Cerebellar nuclear complex (tissue), 1 donor: Measurements from ENCODE around the gene TBC1D22A.

Source experiments
- DNase-seq, 2 experiments: peaks; one replicate each; lab custom pipeline; 2025; lab: John Stamatoyannopoulos, UW

Gene TBC1D22A

DNA sequence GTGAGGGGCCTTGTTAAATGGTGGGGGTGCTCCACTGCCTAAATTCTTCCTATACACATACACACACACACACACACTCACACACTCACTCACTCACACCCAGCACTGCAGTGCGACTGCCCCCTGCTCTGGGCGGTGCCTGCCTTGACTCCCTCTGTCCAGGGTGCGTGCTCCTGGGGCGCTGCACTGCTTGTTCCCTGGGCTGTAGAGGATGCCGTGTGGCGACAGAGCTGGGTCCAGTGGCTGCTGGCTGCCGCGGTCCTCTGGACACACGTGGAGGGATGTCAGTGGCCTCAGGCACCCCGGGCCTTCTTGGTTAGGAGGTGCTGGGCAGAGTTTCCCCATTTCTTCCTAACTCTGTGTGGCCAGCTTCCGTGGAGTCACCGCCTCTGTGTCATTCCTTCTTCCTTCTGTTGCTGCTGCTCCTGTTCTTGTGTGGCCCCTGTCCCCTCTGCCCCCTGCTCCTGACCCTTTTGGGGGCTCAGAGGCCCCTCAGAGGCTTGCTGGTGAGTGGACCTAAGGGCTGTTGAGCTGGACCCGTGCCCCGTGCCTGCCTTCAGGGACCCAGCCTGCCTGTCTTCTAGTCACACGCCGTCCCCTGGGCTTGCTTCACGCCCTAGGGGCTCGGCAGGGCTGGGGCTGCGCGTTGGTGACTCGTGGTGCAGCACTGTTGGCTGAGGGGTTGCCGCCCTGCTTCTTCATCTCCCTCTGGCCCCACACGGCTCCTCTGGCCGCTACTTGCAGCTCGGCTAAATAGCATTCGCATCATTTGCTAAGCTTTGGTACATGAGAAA, 147.0 kb downstream of the TBC1D22A start:
- DNase-seq: no peak

DNA sequence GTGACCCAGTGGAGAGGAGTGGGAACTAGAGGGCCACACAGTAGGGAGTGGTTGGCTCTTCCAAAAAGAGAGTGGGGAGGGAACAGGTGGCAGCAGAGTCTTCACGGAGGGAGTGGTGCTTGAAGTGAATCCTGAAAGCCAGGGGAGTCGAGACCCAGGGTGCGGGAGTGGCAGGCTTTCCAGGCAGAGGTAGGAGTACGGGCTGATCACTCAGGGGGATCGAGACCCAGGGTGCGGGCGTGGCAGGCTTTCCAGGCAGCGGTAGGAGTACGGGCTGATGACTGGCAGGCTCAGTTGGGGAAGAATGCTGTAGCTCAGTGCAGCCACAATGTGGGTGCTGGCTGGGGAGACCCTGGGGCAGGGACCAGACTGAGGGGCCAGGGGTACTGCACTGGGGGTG, 148.2 kb downstream of the TBC1D22A start:
- DNase-seq: no peak

GRCh38 chr22:46911346-46911745, 148.9 kb downstream of the TBC1D22A start:
- DNase-seq: no peak

- DNase-seq: no peak
These were observed 150.9 kb downstream of the TBC1D22A start for GRCh38 chr22:46913351-46913750.

DNA sequence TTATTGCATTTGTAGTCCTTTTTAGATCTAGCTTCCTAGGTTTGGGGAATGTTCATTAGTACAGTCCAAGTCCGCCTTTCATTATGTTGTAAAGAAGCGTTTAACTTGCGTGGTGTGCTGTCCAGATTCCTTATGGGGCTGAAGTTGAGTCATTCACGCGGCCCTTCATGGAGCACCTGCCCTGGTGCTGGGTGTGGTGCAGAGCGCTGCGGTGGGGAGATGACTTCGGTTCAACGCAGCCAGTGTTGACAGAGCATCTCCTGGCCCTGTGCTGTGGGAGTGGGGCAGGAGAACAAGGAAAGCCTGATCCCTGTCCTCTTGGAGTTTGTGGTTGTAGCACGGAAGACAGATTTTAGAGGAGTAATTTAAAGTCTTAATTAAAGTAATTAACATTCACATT, 152.0 kb downstream of the TBC1D22A start:
- DNase-seq: no peak

DNA sequence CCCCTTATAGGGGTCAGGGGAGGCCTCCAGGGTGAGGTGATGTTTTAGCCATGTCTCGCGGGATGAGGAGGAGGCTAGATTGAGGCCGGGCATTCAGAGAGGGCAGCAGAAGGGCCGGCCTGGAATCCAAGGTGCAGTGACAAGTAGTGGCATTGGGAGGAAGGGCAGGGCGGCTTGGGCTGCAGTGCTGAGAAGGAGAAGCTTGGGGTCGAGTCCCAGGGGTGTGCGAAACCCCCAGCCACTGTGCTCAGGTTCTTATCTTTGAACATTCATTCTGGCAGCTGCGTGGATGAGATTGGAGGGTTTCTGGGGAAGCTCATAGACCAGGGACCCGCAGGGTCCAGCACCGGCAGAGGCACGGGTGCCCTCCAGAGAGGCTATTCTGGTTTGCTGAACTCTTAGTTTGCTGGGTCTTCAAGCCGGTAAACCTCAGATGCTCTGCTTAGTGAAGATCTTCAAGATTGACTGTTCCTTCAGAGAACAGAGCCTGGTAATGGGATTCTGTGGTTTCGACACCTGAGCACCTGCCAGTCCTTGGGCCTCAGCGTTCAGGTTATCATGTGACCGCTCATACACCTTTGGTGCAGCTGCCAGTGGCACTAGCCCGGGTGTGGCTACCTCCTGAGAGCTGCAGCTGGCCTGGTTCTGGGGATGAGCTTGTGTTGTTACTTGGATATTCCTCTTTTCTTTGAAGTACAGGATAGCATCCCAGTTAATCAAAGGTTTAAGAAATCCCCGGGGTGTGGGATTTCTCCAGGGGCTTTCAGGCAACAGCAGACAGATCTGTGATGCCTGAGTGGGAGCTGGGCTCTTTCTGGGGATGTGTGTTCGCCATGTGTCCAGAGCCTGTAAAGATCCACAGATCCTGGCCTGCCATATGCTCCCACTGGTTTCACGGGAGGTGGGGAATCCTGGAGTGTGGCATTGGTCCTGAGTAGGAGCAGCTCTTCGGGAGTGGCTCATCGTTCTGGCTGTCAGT, 152.8 kb downstream of the TBC1D22A start:
- no peak for DNase-seq

- DNase-seq: no peak
These were observed 153.7 kb downstream of the TBC1D22A start for GRCh38 chr22:46915950-46916730.

DNA sequence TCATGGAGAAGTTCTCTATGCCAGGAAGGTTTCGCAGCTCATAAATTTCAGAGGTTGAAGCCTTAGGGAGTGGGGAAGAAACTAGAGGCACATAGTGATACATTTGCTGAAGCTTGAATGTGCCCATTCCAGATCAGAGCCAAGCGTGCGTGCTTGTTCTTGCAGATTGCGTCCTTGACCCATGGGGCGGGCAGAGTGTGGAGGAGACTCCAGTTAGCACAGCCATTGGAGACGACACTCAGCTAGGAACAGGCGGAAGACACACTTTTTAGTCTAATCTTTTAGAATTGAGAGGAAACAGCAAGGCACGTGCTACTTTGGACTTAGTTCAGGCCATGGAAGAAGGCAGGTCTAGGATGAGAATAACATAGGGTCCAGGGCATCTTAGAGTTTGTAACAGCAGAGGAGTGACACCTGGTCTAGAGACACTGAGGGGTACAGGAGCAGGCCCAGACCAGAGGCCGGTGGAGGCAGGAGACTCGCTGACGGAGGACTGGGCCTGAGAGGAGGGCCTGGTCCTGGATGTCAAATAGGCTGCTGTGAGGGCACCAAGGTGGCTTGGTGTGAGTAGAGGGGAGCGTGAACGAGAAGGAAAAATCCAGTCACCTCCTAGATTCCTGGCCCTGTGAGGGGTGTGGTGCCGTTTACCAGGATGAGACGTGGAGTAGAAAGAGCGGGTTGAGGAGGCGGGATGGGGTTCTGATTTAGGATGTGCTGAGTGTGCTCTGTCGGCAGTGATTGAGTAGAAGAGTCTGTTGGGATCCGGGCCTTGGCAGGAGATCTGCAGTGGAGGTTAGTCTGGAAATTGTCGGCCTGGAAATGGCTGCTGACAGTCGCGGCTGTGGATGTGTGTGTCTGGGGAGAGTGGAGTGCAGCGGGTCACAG, 154.7 kb downstream of the TBC1D22A start:
- DNase-seq: no peak

GRCh38 chr22:46917771-46918101, 155.3 kb downstream of the TBC1D22A start:
- DNase-seq: no peak

GRCh38 chr22:46918197-46918596, 155.7 kb downstream of the TBC1D22A start:
- DNase-seq: no peak

- no peak for DNase-seq
These were observed 159.6 kb downstream of the TBC1D22A start for GRCh38 chr22:46922037-46922436.

DNA sequence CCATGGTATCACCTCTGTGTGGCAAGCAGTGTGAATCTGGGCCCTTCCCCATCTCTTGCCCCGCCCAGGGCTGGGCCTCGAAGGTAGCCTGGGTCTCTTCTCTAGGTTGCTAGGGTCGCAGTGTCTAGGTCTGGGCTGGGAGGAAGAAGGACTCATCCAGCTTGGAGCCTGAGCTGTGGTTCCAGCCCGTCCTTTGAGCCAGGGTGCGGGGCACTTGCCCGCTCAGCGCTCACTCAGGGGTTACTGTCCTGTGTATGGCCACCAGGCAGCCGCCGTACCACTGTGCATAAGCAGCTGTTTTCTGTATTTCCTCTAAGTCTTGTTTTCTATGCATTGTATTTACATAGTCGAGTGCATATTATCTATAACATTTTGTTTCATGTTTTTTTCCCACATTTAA, 160.9 kb downstream of the TBC1D22A start:
- DNase-seq: no peak

DNA sequence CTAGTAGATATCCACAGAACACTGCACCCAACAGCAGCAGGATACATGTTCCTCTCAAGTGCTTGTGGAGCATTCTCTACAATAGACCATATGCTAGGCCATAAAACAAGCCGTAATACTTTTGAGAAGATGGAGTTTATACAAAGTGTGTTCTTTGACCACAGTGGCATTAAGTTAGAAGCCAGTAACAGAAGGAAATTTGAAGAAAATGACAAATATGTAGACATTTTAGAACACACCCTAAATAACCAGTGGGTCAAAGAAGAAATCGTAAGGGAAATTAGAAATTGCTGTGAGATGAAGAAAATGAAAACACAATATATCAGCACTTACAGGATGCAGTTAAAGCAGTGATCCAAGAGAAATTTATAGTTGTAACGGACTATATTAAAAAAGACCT, 163.4 kb downstream of the TBC1D22A start:
- no peak for DNase-seq

DNA sequence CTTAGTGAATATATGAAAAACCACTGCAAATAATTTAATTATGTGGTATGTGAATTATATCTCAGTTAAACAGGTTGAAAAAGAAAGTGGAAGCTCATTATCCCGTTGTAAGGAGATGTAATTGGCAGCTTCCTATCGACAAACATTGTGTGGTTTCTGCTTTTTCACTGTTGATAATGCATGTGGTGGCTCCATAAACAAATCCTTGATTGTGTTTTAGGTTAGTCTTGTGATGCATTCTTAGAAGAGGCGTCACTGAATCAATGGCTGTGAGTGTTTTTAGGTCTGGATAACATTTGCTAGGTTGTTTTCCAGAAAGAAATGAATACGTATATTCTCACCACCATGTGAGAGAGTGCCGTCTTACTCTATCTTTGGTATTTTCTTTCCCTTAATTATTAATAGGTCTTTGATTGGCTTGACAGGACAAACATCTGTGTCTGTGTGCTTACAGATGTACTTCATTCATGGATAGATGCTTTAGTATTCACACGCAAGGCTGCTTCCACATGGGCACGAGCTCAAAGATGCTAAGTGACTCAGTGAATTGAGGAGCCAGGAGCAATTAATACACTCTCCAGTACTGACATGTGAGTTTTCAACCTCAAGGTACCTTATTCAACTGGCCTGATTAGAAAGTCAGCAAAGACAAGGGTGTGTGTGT, 166.7 kb downstream of the TBC1D22A start:
- no peak for DNase-seq

DNA sequence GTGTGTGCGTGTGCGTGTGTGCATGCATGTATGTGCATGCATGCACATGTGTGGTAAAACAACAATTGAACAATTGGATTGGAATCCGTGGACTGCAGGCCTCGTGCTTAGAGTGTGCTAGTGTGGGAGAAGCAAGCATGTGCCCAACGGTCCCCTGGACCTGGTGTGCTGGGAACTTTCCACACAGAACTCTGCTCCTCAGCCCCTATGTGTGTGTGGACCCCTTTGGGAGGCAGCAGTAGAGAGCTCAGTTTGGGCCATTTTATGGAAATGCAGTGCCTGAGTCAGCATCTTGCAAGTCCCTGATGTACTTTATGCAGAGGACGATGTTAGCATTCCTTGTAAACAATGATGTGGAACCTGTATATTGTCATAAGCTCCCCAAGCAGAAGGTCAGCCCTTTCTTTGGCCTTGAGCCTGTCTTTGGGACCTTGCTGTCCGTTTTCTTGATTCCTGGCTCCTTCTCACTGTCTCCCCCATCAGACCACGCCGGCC, 167.3 kb downstream of the TBC1D22A start:
- no peak for DNase-seq

DNA sequence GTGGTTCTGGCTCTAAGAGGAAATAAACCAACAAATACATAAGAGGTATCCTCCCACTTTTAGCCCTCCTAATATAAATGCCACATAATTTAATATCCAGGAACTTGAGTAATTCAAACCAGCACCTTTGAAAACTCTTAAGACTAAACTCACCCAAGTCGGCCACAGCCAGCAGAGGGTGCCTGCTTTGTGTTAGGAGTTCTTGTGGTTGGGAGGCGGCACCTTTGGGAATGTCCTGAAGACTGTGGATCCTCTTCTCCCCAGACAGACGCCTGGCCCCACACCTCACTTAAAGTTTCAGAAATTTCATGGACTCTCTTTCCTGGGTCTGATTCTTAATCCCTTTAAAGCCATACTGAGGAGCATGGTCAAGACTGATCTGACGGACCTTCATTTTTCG, 169.0 kb downstream of the TBC1D22A start:
- DNase-seq: no peak

- DNase-seq: no peak
These were observed 169.4 kb downstream of the TBC1D22A start for GRCh38 chr22:46931881-46932280.

DNA sequence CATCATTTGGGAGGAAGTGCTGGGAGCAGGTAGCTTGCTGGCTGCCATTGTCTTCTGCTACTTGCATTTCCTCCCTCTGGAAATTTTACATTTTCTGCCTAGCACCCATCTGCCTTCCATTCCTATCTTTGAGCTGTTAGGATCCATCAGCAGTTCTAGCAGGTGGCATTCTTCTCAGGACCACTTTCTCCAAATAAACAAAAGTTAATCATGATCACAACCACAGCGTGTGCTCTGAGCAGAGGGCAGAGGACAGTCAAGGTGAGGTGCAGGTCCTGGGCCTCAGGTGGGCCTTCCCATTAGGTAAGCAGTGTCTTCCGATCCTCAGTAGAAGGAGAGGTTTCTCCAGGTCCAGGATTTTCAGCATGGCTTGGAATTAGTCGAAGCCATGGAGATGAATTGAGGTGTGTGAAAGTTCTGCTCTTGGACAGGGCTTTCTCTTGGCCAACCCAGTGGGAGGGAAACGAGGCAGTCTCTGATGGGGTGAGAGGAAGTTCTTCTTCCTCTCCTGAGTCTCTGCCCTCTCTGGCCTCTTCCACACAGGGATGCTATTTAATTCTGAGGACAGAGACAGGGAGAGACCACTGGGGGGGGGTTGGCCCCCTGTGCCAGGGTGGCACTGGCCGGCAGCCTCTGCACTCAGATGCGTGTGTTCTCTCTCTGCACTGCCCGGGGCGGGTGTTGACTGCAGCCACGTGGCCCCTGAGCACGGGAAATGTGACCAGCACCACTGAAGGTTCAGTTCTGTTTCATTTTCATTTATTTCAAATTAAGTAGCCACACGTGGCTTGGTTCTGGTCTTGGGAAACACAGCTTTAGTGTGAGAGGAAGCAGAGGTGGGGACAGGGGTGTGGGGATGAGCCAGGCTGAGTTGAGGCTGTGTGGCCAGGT, 170.8 kb downstream of the TBC1D22A start:
- no peak for DNase-seq

DNA sequence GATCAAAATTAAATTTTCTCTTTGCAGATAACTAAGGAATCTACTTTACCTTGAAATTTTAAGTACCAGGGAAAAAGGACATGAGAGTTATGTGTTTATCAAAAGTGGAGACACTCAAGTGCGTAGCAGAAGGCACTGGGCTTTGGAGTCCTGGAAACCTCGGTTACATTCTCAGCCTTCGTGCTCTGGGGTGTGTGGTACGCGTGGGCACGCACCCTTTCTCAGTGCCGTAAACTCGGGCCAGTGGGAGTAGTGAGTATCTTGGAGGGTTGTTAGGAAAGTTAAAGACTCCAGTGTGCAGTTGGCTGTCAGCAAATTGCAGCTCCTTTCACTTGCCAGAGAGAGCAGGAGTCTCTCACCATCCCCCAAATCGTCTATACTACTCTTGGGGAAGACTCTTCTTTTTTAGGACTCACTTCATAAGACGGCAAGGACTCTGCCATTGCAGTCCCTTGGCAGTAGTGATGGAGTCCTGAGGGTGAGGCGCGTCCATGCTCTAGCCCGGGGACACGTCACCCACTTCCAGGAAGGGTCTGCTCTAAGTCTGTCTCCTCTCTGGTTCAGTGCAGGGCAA, 171.8 kb downstream of the TBC1D22A start:
- DNase-seq: no peak
